Neural cell (in vitro differentiated cells): ENCODE results near the gene UNC93B1.

Source experiments
- CTCF ChIP-seq: fragments of 450-650 bp; IDR thresholded peaks from 2 replicates; pipeline ENCODE4 v1.5.1; 2014; ENCODE audit warnings: antibody characterized with exemption, mild to moderate bottlenecking, moderate library complexity; ENCODE audit not compliant: poor library complexity, severe bottlenecking
- POLR2AphosphoS5 ChIP-seq: IDR thresholded peaks from 2 replicates; pipeline ENCODE4 v1.6.1; 2012
- SMC3 ChIP-seq: fragments of 450-650 bp; conservative IDR thresholded peaks from 2 replicates; pipeline ENCODE4 v1.6.1; 2014; ENCODE audit warnings: antibody characterized with exemption, mild to moderate bottlenecking, moderate library complexity; ENCODE audit not compliant: poor library complexity
- TAF1 ChIP-seq: IDR thresholded peaks from 2 replicates; pipeline ENCODE4 v1.6.1; 2012; ENCODE audit warnings: low read depth

- no peak for TF ChIP-seq CTCF
- no peak for TF ChIP-seq SMC3
- no peak for TF ChIP-seq TAF1
- TF ChIP-seq POLR2AphosphoS5, result no peak
Observed at GRCh38 chr11:68027667-68028066, 23.8 kb upstream of the UNC93B1 start.
